Esophagus squamous epithelium (tissue), 5 donors: ENCODE results near the gene OPTC. TPM values are rescaled to one million over a fixed set of nuclear protein-coding genes. Genes with fewer than 3 reads are reported as not detected.

Source experiments
- DNase-seq: peaks from one replicate; lab custom pipeline; 2025; lab: John Stamatoyannopoulos, UW
- H3K27ac ChIP-seq, 4 donors: fragments of 200-600 bp; sonication (generic); one replicate each; pipeline ENCODE4 v1.5.1; 2016 to 2019; ENCODE audit warnings: mild to moderate bottlenecking in 1 of 4
- H3K27me3 ChIP-seq, 4 donors: fragments of 200-600 bp; sonication (generic); 1 replicate in 3 of 4; 2 replicates in 1 of 4; pipeline versions ENCODE4 v1.5.1 to v1.6.0; 2017 to 2021; ENCODE audit warnings: antibody characterized with exemption in 1 of 4
- H3K36me3 ChIP-seq, 3 donors: fragments of 200-600 bp; sonication (generic); one replicate each; pipeline ENCODE4 v1.5.1; 2016 to 2019
- H3K4me1 ChIP-seq, 3 donors: fragments of 200-600 bp; sonication (generic); one replicate each; pipeline ENCODE4 v1.5.1; 2017 to 2019
- H3K4me3 ChIP-seq, 4 donors: fragments of 200-600 bp; sonication (generic); 1 replicate in 3 of 4; 2 replicates in 1 of 4; pipeline ENCODE4 v1.5.1; 2016 to 2019; ENCODE audit warnings: mild to moderate bottlenecking in 2 of 4, moderate library complexity in 1 of 4
- H3K9me3 ChIP-seq, 3 donors: fragments of 200-600 bp; sonication (generic); one replicate each; pipeline ENCODE4 v1.5.1; 2016 to 2019
- CTCF ChIP-seq, 6 experiments: fragments of 450-650 bp in 4 of 6; fragments of 200-600 bp in 2 of 6; sonication (generic) in 2 of 6; IDR thresholded peaks; one replicate each; pipeline ENCODE4 v1.5.1; 2016 to 2019; ENCODE audit warnings: antibody characterized with exemption in 6 of 6, mild to moderate bottlenecking in 4 of 6, moderate library complexity in 4 of 6
- POLR2A ChIP-seq, 4 donors: fragments of 450-650 bp; IDR thresholded peaks; one replicate each; pipeline ENCODE4 v1.6.1; 2017; ENCODE audit warnings: antibody characterized with exemption in 4 of 4, mild to moderate bottlenecking in 4 of 4, moderate library complexity in 3 of 4
- WGBS, 2 donors: methylation state at CpG; one replicate each; pipeline ENCODE4 v1.1.5; 2018; 5-methylcytosine and 5-hydroxymethylcytosine counted together
- intact Hi-C: fragments of 100-400 bp; cut with DNase I; formaldehyde crosslinking; loops from one replicate; pipeline ENCODE4 v1.15.0; 2022
- total RNA-seq, 4 donors: library from RNA; depleted of rRNA; stranded (reverse); fragments of >200 nt; gene quantifications; one replicate each; pipeline ENCODE4 v1.1.0, GENCODE V29; 2016
- donor health status: DM: yes; HTN: yes; CAD: no.

The OPTC gene
- total RNA-seq, 4 donors from 2014 or later, result not detected

GRCh38 chr1:203488539-203488938 lies 5.4 kb upstream of the OPTC start:
- 72 to 78% methylated on average over 7 of the region's 7 CpGs for WGBS, 2 donors
- DNase-seq, result no peak
- no peak overlapping the region for H3K4me3 ChIP-seq
- intact Hi-C loops, result loop anchor here (5.0 kb wide), 1 partner anchor 146 kb away; no protein-coding TSS in a partner anchor
- H3K9me3 ChIP-seq, result no peaks in the 10 kb centered on the region
- peaks cover 11 to 45% (median 16%) of the 10 kb centered on the region in 3 donors for H3K4me1 ChIP-seq
- TF ChIP-seq POLR2A (IDR thresholded peaks at IDR 0.05), result no peak
- no peak for TF ChIP-seq CTCF (IDR thresholded peaks at IDR 0.05)
- H3K36me3 ChIP-seq, result peaks cover 0 to 14% (median 0%) of the 10 kb centered on the region in 3 donors
- H3K27me3 ChIP-seq, result peaks cover 0 to 6% (median 0%) of the 10 kb centered on the region in 4 donors
- peak overlapping the region in 2 of 4 donors; percentile 82 to 88 for H3K27ac ChIP-seq

DNA sequence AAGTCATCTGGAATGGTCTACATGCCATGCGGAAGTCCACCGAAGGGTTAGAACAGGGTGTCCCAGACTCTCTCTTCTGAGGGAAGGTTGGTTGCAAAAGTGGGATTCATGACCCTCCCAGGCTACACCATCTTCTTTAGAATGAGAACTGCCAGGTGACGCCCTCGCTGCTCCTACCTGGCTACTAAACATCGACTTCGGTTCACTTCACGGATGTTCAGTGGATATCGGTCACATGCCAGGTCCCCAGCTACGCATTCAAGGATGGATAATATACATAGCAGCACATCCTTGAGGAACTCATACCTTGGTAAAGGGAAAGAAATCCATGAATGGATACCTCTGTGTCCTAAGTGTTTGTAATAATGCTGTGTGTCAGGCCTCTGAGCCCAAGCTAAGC lies 3.3 kb upstream of the OPTC start:
- H3K4me1 ChIP-seq, result peaks cover 11 to 31% (median 16%) of the 10 kb centered on the region in 3 donors
- no peak for DNase-seq
- 87 to 94% methylated on average over 8 to 9 of the region's 9 CpGs for WGBS, 2 donors
- no peaks in the 10 kb centered on the region for H3K9me3 ChIP-seq
- intact Hi-C loops, result no loop called here
- H3K4me3 ChIP-seq, result no peak overlapping the region
- no peaks in the 10 kb centered on the region for H3K36me3 ChIP-seq
- H3K27me3 ChIP-seq, result peaks cover 0 to 6% (median 0%) of the 10 kb centered on the region in 4 donors
- TF ChIP-seq POLR2A (IDR thresholded peaks at IDR 0.05), result no peak
- H3K27ac ChIP-seq, result no peak overlapping the region

DNA sequence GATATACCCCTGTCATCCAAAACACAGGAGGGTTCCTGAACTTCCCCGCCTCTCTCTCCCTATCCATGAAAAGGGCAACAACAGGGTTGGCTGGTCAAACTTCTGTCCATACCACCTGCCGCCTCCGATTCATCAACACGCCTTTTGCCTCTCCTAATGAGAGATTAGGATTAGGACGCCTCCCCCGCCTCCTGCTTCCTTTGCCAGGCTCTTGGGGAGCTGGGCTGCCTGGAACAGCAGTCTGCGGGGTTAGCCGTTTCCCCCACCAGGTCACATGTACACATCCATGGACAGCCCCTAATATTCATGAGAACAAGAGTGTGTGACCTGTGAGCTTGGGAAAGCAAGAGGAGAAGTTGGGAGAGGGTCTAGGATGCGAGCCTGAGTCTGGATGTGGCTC lies 2.3 kb upstream of the OPTC start:
- intact Hi-C loops, result no loop called here
- 71 to 74% methylated on average over 7 to 9 of the region's 9 CpGs for WGBS, 2 donors
- no peak for DNase-seq
- H3K4me1 ChIP-seq, result peaks cover 11 to 25% (median 13%) of the 10 kb centered on the region in 3 donors
- H3K9me3 ChIP-seq, result no peaks in the 10 kb centered on the region
- H3K36me3 ChIP-seq, result no peaks in the 10 kb centered on the region
- TF ChIP-seq CTCF (IDR thresholded peaks at IDR 0.05) (no peak), POLR2A (IDR thresholded peaks at IDR 0.05) (no peak)
- no peak overlapping the region for H3K4me3 ChIP-seq
- H3K27ac ChIP-seq, result no peak overlapping the region
- peaks cover 0 to 6% (median 0%) of the 10 kb centered on the region in 4 donors for H3K27me3 ChIP-seq

GRCh38 chr1:203492082-203492747 lies 1.7 kb upstream of the OPTC start:
- no peaks in the 10 kb centered on the region for H3K9me3 ChIP-seq
- WGBS, 2 donors, result 49 to 65% methylated on average over 7 of the region's 8 CpGs
- peaks cover 7 to 20% (median 9%) of the 10 kb centered on the region in 3 donors for H3K4me1 ChIP-seq
- no peak for TF ChIP-seq POLR2A (IDR thresholded peaks at IDR 0.05)
- no peaks in the 10 kb centered on the region for H3K36me3 ChIP-seq
- H3K4me3 ChIP-seq, result no peak overlapping the region
- H3K27me3 ChIP-seq, result peaks cover 0 to 6% (median 0%) of the 10 kb centered on the region in 4 donors
- no peak for DNase-seq
- H3K27ac ChIP-seq, result no peak overlapping the region
- intact Hi-C loops, result no loop called here

DNA sequence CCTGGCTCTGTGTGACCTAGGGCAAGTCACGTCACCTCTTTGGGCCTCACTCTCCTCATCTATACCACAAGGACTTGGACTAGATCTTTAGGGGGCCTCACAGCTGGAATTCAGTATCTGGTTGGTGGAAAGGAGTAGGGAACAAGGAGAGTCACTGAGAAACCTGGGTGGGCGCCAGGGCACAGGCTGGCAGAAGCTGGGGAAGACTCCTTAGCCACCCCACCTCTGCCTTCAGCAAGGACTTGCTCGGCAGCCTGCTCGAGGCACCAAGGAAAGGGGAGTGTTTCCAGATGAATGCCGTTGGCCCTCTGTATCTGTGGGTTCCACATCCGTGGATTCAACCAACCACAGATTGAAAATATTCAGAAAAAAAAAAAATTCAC lies 1.2 kb upstream of the OPTC start:
- Histone ChIP-seq H3K27me3 (peaks cover 0 to 6% (median 0%) of the 10 kb centered on the region in 4 donors), H3K4me1 (peaks cover 4 to 14% (median 6%) of the 10 kb centered on the region in 3 donors), H3K27ac (no peak overlapping the region), H3K9me3 (no peaks in the 10 kb centered on the region), H3K36me3 (no peaks in the 10 kb centered on the region), H3K4me3 (no peak overlapping the region)
- no peak for DNase-seq
- no peak for TF ChIP-seq POLR2A (IDR thresholded peaks at IDR 0.05)
- TF ChIP-seq CTCF (IDR thresholded peaks at IDR 0.05), result no peak
- intact Hi-C loops, result no loop called here
- 59 to 64% methylated on average over 5 to 6 of the region's 6 CpGs for WGBS, 2 donors

- no peaks in the 10 kb centered on the region for H3K36me3 ChIP-seq
- 58 to 76% methylated on average over 4 to 6 of the region's 7 CpGs for WGBS, 2 donors
- DNase-seq, result no peak
- peaks cover 0 to 6% (median 0%) of the 10 kb centered on the region in 3 donors for H3K4me1 ChIP-seq
- no peak overlapping the region for H3K27ac ChIP-seq
- TF ChIP-seq POLR2A (IDR thresholded peaks at IDR 0.05), result no peak
- TF ChIP-seq CTCF (IDR thresholded peaks at IDR 0.05), result no peak
- H3K4me3 ChIP-seq, result no peak overlapping the region
- intact Hi-C loops, result no loop called here
- no peaks in the 10 kb centered on the region for H3K9me3 ChIP-seq
- H3K27me3 ChIP-seq, result peaks cover 0 to 6% (median 0%) of the 10 kb centered on the region in 4 donors
These were observed 1.9 kb downstream of the OPTC start for GRCh38 chr1:203495845-203496244.
